Loucy (cell line): ENCODE results near the gene TEX10.

Experiments used
- EZH2phosphoT487 ChIP-seq: fragments of 200-600 bp; IDR thresholded peaks from 2 replicates; pipeline ENCODE4 v1.6.1; 2018; ENCODE audit warnings: antibody characterized with exemption, mild to moderate bottlenecking, moderate library complexity, borderline replicate concordance
- TF ChIP-seq, protein P1 (sequence below): fragments of 200-600 bp; sonication (generic); conservative IDR thresholded peaks from 2 replicates; pipeline ENCODE4 v1.5.1; 2014; ENCODE audit warnings: mild to moderate bottlenecking, antibody characterized with exemption, low read length

DNA sequence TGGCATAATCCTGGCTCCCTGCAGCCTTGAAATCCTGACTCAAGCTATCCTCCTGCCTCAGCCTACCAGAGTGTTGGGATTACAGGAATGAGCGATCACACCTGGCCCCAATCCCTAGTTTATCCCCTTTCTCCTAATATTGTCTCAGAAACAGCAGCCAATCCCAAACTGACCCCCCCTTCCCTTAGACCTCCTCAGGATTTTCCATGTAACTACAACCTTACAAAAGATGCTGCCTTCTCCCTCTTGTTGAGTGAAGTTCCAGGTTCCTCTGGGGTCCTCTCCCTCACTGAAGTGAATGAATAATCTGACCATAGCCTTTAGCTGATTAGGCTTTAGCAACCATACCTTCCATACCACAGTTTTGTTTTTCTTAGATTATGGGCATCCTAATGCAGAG lies 48.3 kb upstream of the TEX10 start:
- TF ChIP-seq, protein P1, sequence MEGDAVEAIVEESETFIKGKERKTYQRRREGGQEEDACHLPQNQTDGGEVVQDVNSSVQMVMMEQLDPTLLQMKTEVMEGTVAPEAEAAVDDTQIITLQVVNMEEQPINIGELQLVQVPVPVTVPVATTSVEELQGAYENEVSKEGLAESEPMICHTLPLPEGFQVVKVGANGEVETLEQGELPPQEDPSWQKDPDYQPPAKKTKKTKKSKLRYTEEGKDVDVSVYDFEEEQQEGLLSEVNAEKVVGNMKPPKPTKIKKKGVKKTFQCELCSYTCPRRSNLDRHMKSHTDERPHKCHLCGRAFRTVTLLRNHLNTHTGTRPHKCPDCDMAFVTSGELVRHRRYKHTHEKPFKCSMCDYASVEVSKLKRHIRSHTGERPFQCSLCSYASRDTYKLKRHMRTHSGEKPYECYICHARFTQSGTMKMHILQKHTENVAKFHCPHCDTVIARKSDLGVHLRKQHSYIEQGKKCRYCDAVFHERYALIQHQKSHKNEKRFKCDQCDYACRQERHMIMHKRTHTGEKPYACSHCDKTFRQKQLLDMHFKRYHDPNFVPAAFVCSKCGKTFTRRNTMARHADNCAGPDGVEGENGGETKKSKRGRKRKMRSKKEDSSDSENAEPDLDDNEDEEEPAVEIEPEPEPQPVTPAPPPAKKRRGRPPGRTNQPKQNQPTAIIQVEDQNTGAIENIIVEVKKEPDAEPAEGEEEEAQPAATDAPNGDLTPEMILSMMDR, result no peak
- no peak for TF ChIP-seq EZH2phosphoT487
